HG03575 (cell line): ENCODE results near the gene ACBD4.
"Not testable (repeated sequence)": the region's sequence is repeated elsewhere in the genome, so short reads cannot be mapped to it uniquely, and the experiment has no call there.

ENCODE experiments used
- ATAC-seq: cut with Tn5 transposase; IDR thresholded peaks from one replicate; pipeline ENCODE4 v1.9.1; 2021; ENCODE audit not compliant: unreplicated experiment, insufficient number of reproducible peaks, low FRiP score; ENCODE audit errors: extremely low read depth

ACBD4 gene

GRCh38 chr17:45116434-45117016 is 19.0 kb upstream of the ACBD4 start:
- ATAC-seq, result no peak

- no peak for ATAC-seq
These were observed 18.2 kb upstream of the ACBD4 start for GRCh38 chr17:45117334-45117733.

- no peak for ATAC-seq
These were observed 17.4 kb upstream of the ACBD4 start for GRCh38 chr17:45117848-45118646.

- no peak for ATAC-seq
These were observed 16.8 kb upstream of the ACBD4 start for GRCh38 chr17:45118691-45119090.

GRCh38 chr17:45119964-45120363 is 15.5 kb upstream of the ACBD4 start:
- no peak for ATAC-seq

GRCh38 chr17:45120558-45120957 is 14.9 kb upstream of the ACBD4 start:
- no peak for ATAC-seq

- ATAC-seq, result no peak
These were observed 14.4 kb upstream of the ACBD4 start for GRCh38 chr17:45121055-45121454.

GRCh38 chr17:45123076-45123770 is 12.3 kb upstream of the ACBD4 start:
- no peak for ATAC-seq

GRCh38 chr17:45123930-45124796 is 11.3 kb upstream of the ACBD4 start:
- no peak for ATAC-seq

- not testable (repeated sequence) for ATAC-seq
These were observed 10.7 kb upstream of the ACBD4 start for GRCh38 chr17:45124797-45125122.

- no peak for ATAC-seq
These were observed 10.0 kb upstream of the ACBD4 start for GRCh38 chr17:45125509-45125908.

- ATAC-seq, result no peak
These were observed 8.3 kb upstream of the ACBD4 start for GRCh38 chr17:45127207-45127547.

GRCh38 chr17:45127548-45128300 is 7.8 kb upstream of the ACBD4 start:
- ATAC-seq, result no peak

GRCh38 chr17:45128331-45128730 is 7.2 kb upstream of the ACBD4 start:
- no peak for ATAC-seq

GRCh38 chr17:45128989-45129388 is 6.5 kb upstream of the ACBD4 start:
- no peak for ATAC-seq

- ATAC-seq, result no peak
These were observed 6.0 kb upstream of the ACBD4 start for GRCh38 chr17:45129426-45129939.

GRCh38 chr17:45129940-45130680 is 5.4 kb upstream of the ACBD4 start:
- no peak for ATAC-seq
